Measurements from ENCODE around the gene KCNB1.

KCNB1 gene

DNA sequence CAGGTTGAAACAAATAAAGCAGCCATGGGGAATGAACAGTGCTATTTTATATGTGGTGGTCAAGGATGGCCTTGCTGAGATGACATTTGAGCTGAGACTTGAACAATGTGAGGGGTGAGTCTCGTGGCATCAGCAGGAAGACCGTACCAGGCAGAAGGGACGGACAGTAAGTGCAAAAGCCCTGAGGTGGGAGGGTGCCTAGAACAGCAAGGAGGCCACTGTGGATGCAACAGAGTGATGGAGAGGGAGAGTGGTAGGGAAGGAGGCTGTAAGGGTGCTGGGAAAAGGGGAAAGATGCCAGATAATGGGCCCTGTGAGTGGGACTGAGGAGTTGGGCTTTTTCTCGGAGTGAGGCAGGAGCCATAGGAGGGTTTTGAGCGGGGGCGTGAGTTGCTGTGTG is 11.5 kb downstream of the KCNB1 start:
- no peaks in the 10 kb centered on the region for H3K9me3 ChIP-seq (ENCODE audit: control insufficient read depth, insufficient read depth, low read length)
- H3K4me2 ChIP-seq (ENCODE audit: low read length): no peak overlapping the region
- H3K36me3 ChIP-seq (ENCODE audit: control insufficient read depth, low read length): no peaks in the 10 kb centered on the region
- TF ChIP-seq, protein P1, sequence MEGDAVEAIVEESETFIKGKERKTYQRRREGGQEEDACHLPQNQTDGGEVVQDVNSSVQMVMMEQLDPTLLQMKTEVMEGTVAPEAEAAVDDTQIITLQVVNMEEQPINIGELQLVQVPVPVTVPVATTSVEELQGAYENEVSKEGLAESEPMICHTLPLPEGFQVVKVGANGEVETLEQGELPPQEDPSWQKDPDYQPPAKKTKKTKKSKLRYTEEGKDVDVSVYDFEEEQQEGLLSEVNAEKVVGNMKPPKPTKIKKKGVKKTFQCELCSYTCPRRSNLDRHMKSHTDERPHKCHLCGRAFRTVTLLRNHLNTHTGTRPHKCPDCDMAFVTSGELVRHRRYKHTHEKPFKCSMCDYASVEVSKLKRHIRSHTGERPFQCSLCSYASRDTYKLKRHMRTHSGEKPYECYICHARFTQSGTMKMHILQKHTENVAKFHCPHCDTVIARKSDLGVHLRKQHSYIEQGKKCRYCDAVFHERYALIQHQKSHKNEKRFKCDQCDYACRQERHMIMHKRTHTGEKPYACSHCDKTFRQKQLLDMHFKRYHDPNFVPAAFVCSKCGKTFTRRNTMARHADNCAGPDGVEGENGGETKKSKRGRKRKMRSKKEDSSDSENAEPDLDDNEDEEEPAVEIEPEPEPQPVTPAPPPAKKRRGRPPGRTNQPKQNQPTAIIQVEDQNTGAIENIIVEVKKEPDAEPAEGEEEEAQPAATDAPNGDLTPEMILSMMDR (IDR thresholded peaks at IDR 0.05; ENCODE audit: low read depth, low read length, poor library complexity, severe bottlenecking): no peak
- TF ChIP-seq EZH2phosphoT487 (IDR thresholded peaks at IDR 0.05; ENCODE audit: borderline replicate concordance, low read length): no peak
- no peak overlapping the region for H3K4me3 ChIP-seq (ENCODE audit: low read length)
- H3K9me2 ChIP-seq (replicated peaks; ENCODE audit: control insufficient read depth, low read length): no peaks in the 10 kb centered on the region
- H3K27ac ChIP-seq (ENCODE audit: low read depth, low read length): no peak overlapping the region
- no peaks in the 10 kb centered on the region for H3F3A ChIP-seq (ENCODE audit: control insufficient read depth, insufficient read depth)
- no peaks in the 10 kb centered on the region for H3K4me1 ChIP-seq (ENCODE audit: control insufficient read depth, low read length)
- peaks cover 11% of the 10 kb centered on the region for H3K27me3 ChIP-seq (ENCODE audit: control insufficient read depth, low read length)
- H4K20me1 ChIP-seq (ENCODE audit: control insufficient read depth, insufficient read depth, low read depth, low read length): no peaks in the 10 kb centered on the region
- H3K79me2 ChIP-seq (ENCODE audit: control insufficient read depth, low read length): no peaks in the 10 kb centered on the region

DNA sequence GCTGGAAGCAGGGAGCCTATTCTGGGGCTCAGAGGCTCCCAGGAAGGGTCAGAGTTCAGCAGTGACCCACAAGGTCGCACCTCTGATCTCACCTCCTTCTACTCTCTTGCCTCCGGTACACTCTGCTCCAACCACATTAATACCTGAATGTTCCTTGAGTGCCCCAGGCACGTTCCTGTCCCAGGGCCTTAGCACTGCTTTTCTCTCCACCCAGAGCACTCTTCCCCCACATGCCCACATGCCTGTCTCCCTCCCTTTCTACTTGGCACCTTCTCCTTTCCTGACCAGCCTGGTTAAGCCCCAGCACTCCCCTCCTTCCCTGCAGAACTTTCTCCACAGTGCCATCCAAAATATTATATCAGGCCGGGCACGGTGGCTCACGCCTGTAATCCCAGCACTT is 13.4 kb downstream of the KCNB1 start:
- no peaks in the 10 kb centered on the region for H3K4me1 ChIP-seq (ENCODE audit: control insufficient read depth, low read length)
- no peak overlapping the region for H3K27ac ChIP-seq (ENCODE audit: low read depth, low read length)
- H3K27me3 ChIP-seq (ENCODE audit: control insufficient read depth, low read length): peaks cover 11% of the 10 kb centered on the region
- no peaks in the 10 kb centered on the region for H3K36me3 ChIP-seq (ENCODE audit: control insufficient read depth, low read length)
- H3K79me2 ChIP-seq (ENCODE audit: control insufficient read depth, low read length): no peaks in the 10 kb centered on the region
- no peaks in the 10 kb centered on the region for H3F3A ChIP-seq (ENCODE audit: control insufficient read depth, insufficient read depth)
- no peak overlapping the region for H3K4me3 ChIP-seq (ENCODE audit: low read length)
- H3K4me2 ChIP-seq (ENCODE audit: low read length): no peak overlapping the region
- no peak for TF ChIP-seq EZH2phosphoT487 (IDR thresholded peaks at IDR 0.05; ENCODE audit: borderline replicate concordance, low read length)
- TF ChIP-seq, protein P1 (IDR thresholded peaks at IDR 0.05; ENCODE audit: low read depth, low read length, poor library complexity, severe bottlenecking): no peak
- no peaks in the 10 kb centered on the region for H4K20me1 ChIP-seq (ENCODE audit: control insufficient read depth, insufficient read depth, low read depth, low read length)
- no peaks in the 10 kb centered on the region for H3K9me2 ChIP-seq (replicated peaks; ENCODE audit: control insufficient read depth, low read length)
- no peaks in the 10 kb centered on the region for H3K9me3 ChIP-seq (ENCODE audit: control insufficient read depth, insufficient read depth, low read length)

DNA sequence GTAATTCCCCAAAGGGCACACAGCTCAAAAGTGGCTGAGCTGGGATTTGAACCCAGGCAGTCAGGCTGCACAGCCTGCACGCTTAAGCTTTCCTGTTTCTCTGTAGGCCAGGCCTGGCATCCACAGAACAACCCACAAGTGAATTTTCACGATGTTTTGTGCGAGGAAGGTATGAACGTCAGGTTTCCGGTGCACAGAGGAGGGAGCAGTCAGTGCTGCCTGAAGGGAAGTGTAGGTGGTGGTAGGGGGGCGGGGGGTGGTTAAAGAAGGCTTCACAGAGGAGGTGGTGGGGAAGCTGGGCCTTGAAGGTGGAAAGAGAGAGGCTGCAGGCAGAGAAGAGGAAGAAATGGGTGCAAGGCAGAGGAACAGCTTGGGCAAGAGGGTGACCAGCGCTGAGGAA is 14.1 kb downstream of the KCNB1 start:
- Histone ChIP-seq H3F3A (ENCODE audit: control insufficient read depth, insufficient read depth) (no peaks in the 10 kb centered on the region), H3K27me3 (ENCODE audit: control insufficient read depth, low read length) (peaks cover 11% of the 10 kb centered on the region), H3K9me3 (ENCODE audit: control insufficient read depth, insufficient read depth, low read length) (no peaks in the 10 kb centered on the region), H3K27ac (ENCODE audit: low read depth, low read length) (no peak overlapping the region), H3K4me3 (ENCODE audit: low read length) (no peak overlapping the region), H3K4me2 (ENCODE audit: low read length) (no peak overlapping the region), H3K4me1 (ENCODE audit: control insufficient read depth, low read length) (no peaks in the 10 kb centered on the region), H3K79me2 (ENCODE audit: control insufficient read depth, low read length) (no peaks in the 10 kb centered on the region), H4K20me1 (ENCODE audit: control insufficient read depth, insufficient read depth, low read depth, low read length) (no peaks in the 10 kb centered on the region), H3K9me2 (replicated peaks; ENCODE audit: control insufficient read depth, low read length) (no peaks in the 10 kb centered on the region), H3K36me3 (ENCODE audit: control insufficient read depth, low read length) (no peaks in the 10 kb centered on the region)
- TF ChIP-seq, protein P1 (IDR thresholded peaks at IDR 0.05; ENCODE audit: low read depth, low read length, poor library complexity, severe bottlenecking): no peak
- TF ChIP-seq EZH2phosphoT487 (IDR thresholded peaks at IDR 0.05; ENCODE audit: borderline replicate concordance, low read length): no peak

Data from DOHH2 (cell line).